IPS DF 6.9 (cell line): ENCODE data around the gene CLRN2.
A peak's percentile ranks its signal among the peaks of the same experiment; 100 is the strongest.

Experiments
- DNase-seq: peaks from one replicate; pipeline ENCODE4 v3.0.0-alpha.2; 2013; ENCODE audit warnings: low read depth, low spot score
- H3K27ac ChIP-seq: one replicate; pipeline ENCODE4 v1.5.1; 2013; ENCODE audit warnings: low read length, control low read depth
- H3K27me3 ChIP-seq: 2 replicates; pipeline ENCODE4 v1.6.1; 2013; ENCODE audit warnings: mild to moderate bottlenecking, low read length; ENCODE audit not compliant: control insufficient read depth, insufficient read depth
- H3K36me3 ChIP-seq: 2 replicates; pipeline ENCODE4 v1.6.1; 2013; ENCODE audit warnings: low read length; ENCODE audit not compliant: control insufficient read depth, insufficient read depth
- H3K4me1 ChIP-seq: 2 replicates; pipeline ENCODE4 v1.6.1; 2013; ENCODE audit warnings: low read length; ENCODE audit not compliant: control insufficient read depth, insufficient read depth
- H3K4me3 ChIP-seq: 2 replicates; pipeline ENCODE4 v1.5.1; 2013; ENCODE audit warnings: mild to moderate bottlenecking, low read length
- H3K9me3 ChIP-seq: 2 replicates; pipeline ENCODE4 v1.6.1; 2013; ENCODE audit warnings: low read length, inconsistent platforms; ENCODE audit not compliant: control insufficient read depth, insufficient read depth
- WGBS: extraction: QIAGEN DNeasy Blood & Tissue Kit; methylation state at CpG from one replicate; pipeline ENCODE4 v1.1.7; 2013; ENCODE audit warnings: mixed read lengths, missing lambda C conversion rate; ENCODE audit not compliant: insufficient read length, insufficient coverage; 5-methylcytosine and 5-hydroxymethylcytosine counted together

CLRN2 gene

DNA sequence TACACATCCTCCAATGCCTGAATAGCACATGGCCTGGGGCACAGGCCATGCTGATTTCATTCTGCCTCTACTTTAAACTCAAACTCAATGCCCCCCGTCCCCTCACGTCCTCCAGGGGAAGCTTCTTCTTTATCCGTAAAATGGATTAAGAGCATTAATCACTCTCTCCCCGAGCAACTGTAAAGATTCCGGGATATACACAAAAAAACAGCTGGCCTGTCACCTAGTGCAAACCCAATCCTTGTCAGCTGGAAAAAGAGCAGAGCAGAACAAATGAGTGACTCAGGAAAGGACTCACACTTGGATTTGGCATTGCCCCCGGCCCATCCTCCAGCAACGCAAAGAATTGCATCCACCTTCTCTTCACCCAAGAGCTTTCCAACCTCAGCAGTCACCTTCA, 10.9 kb upstream of the CLRN2 start:
- Histone ChIP-seq H3K27ac (no peak overlapping the region), H3K4me3 (no peak overlapping the region), H3K36me3 (no peaks in the 10 kb centered on the region; the same call in 1 of the 2 replicates), H3K4me1 (no peaks in the 10 kb centered on the region), H3K27me3 (no peaks in the 10 kb centered on the region; the same call in 1 of the 2 replicates), H3K9me3 (no peaks in the 10 kb centered on the region)
- no peak for DNase-seq
- WGBS, result no CpG with 5 or more reads among the region's 7 CpGs

DNA sequence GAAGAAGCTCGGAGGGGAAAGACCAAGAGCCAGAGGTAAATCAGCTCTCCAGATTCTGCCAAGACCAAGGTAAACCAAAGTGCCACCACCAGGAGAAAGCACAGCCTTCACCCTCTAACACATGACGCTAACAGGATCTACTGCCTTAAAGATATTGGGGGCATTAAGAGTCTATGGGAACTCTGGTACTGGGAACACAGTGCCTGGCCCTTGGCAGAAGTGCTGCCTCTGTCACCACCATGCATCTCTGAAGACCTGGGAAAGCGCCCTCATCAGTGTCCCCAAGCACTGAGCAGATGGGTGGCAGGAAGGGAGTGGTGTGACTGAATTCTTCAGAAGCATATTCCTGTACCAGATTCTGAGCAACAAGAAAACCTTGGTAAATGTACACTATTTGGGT, 4.4 kb upstream of the CLRN2 start:
- Histone ChIP-seq H3K27me3 (no peaks in the 10 kb centered on the region; the same call in none of the 2 replicates), H3K4me1 (peaks cover 1% of the 10 kb centered on the region; the same call in 1 of the 2 replicates), H3K4me3 (no peak overlapping the region), H3K36me3 (no peaks in the 10 kb centered on the region; the same call in 1 of the 2 replicates), H3K9me3 (no peaks in the 10 kb centered on the region), H3K27ac (no peak overlapping the region)
- no CpG with 5 or more reads among the region's 3 CpGs for WGBS
- no peak for DNase-seq

DNA sequence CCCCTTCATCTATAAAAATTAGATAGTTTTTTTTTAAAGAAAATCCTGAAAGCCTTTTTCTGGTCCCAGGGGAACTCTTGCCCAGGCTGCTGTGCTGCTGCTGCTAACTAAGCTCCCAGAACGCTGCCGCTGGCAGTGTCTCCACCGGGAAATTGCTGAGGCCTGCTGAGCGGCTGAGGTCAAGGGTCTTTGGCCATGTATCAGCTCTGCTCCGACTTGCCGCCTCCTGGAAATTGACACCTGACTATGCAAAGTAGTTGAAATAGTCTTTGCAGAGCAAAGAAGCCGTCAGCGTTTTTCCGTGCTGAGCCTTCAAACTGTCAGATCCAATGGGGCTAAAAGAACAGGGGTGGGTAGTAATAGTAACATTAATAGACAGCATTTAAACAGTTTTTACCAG, 3.9 kb upstream of the CLRN2 start:
- H3K27me3 ChIP-seq, result no peaks in the 10 kb centered on the region; the same call in none of the 2 replicates
- H3K27ac ChIP-seq, result no peak overlapping the region
- WGBS, result no CpG with 5 or more reads among the region's 9 CpGs
- peak overlapping the region; percentile 51; the same call in 1 of the 2 replicates for H3K4me3 ChIP-seq
- H3K36me3 ChIP-seq, result no peaks in the 10 kb centered on the region; the same call in 1 of the 2 replicates
- no peaks in the 10 kb centered on the region for H3K9me3 ChIP-seq
- DNase-seq, result no peak
- H3K4me1 ChIP-seq, result peaks cover 1% of the 10 kb centered on the region; the same call in 1 of the 2 replicates

- H3K4me1 ChIP-seq, result peaks cover 1% of the 10 kb centered on the region; the same call in 1 of the 2 replicates
- WGBS, result no CpG with 5 or more reads among the region's 32 CpGs
- DNase-seq, result no peak
- H3K4me3 ChIP-seq, result peak overlapping the region; percentile 51; the same call in 1 of the 2 replicates
- no peak overlapping the region for H3K27ac ChIP-seq
- H3K9me3 ChIP-seq, result no peaks in the 10 kb centered on the region
- no peaks in the 10 kb centered on the region; the same call in 1 of the 2 replicates for H3K27me3 ChIP-seq
- H3K36me3 ChIP-seq, result no peaks in the 10 kb centered on the region; the same call in 1 of the 2 replicates
Observed at GRCh38 chr4:17511509-17511949, 3.4 kb upstream of the CLRN2 start.

- Histone ChIP-seq H3K4me3 (peak within 1 kb of the TSS; percentile 51; the same call in 1 of the 2 replicates), H3K9me3 (no peaks in the 10 kb centered on the region), H3K27me3 (no peaks in the 10 kb centered on the region; the same call in 1 of the 2 replicates), H3K4me1 (peaks cover 1% of the 10 kb centered on the region; the same call in 1 of the 2 replicates), H3K36me3 (no peaks in the 10 kb centered on the region; the same call in 1 of the 2 replicates), H3K27ac (no peak within 1 kb of the TSS)
- peak; percentile 27 for DNase-seq
- no CpG with 5 or more reads among the region's 65 CpGs for WGBS
Observed at GRCh38 chr4:17511950-17512795, 2.8 kb upstream of the CLRN2 start, which contains the start of gene QDPR. QDPR (minus strand) TSS chr4:17512090; CDS start chr4:17512054, 36 bp downstream.

GRCh38 chr4:17512973-17513665, 1.8 kb upstream of the CLRN2 start:
- WGBS, result no CpG with 5 or more reads among the region's 5 CpGs
- no peaks in the 10 kb centered on the region for H3K9me3 ChIP-seq
- H3K4me3 ChIP-seq, result no peak overlapping the region
- no peaks in the 10 kb centered on the region; the same call in 1 of the 2 replicates for H3K36me3 ChIP-seq
- DNase-seq, result no peak
- H3K27ac ChIP-seq, result no peak overlapping the region
- peaks cover 3% of the 10 kb centered on the region; the same call in 1 of the 2 replicates for H3K4me1 ChIP-seq
- no peaks in the 10 kb centered on the region; the same call in 1 of the 2 replicates for H3K27me3 ChIP-seq

GRCh38 chr4:17515445-17516407, 761 bp downstream of the CLRN2 start:
- Histone ChIP-seq H3K27ac (no peak overlapping the region), H3K36me3 (no peaks in the 10 kb centered on the region), H3K4me1 (peaks cover 3% of the 10 kb centered on the region; the same call in 1 of the 2 replicates), H3K27me3 (no peaks in the 10 kb centered on the region; the same call in 1 of the 2 replicates), H3K4me3 (no peak overlapping the region), H3K9me3 (no peaks in the 10 kb centered on the region)
- no CpG with 5 or more reads among the region's 14 CpGs for WGBS
- no peak for DNase-seq

DNA sequence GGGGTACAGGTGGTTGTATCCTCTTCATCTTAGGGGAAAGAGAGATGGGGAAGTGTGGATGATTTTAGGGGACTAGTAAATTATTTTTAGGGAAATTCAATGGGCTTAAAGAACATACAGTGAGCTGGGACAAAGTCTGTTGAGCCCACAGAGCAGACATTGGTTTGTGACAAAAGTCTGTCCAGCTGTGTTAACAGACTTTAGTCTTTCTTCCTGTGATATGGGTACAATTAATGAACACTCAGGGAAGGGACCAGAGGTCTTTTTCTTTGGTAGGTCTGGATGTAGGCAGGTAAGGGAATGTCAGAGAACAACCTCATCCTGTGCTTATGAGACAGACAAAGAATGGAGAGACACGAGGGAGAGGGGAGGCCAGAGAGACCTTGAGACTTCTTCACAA, 2.0 kb downstream of the CLRN2 start:
- Histone ChIP-seq H3K36me3 (no peaks in the 10 kb centered on the region), H3K27ac (no peak overlapping the region), H3K9me3 (no peaks in the 10 kb centered on the region), H3K4me1 (peaks cover 3% of the 10 kb centered on the region; the same call in 1 of the 2 replicates), H3K4me3 (no peak overlapping the region), H3K27me3 (no peaks in the 10 kb centered on the region)
- WGBS, result no CpG with 5 or more reads among the region's 1 CpG
- DNase-seq, result no peak

GRCh38 chr4:17517664-17518063, 2.7 kb downstream of the CLRN2 start:
- no CpG with 5 or more reads among the region's 5 CpGs for WGBS
- no peak for DNase-seq
- Histone ChIP-seq H3K9me3 (no peaks in the 10 kb centered on the region), H3K4me3 (no peak overlapping the region), H3K36me3 (no peaks in the 10 kb centered on the region), H3K27ac (no peak overlapping the region), H3K27me3 (no peaks in the 10 kb centered on the region), H3K4me1 (peaks cover 3% of the 10 kb centered on the region; the same call in 1 of the 2 replicates)
